NCI-H1436 treated with DMSO at 0.1 percent for 48 hours (cell line): ENCODE results near the gene PARL.
"Not testable (repeated sequence)": the region's sequence is repeated elsewhere in the genome, so short reads cannot be mapped to it uniquely, and the experiment has no call there.

Source experiments
- DNase-seq: peaks from one replicate; lab custom pipeline; 2025; lab: John Stamatoyannopoulos, UW

Gene PARL

GRCh38 chr3:183904833-183905780, 20.4 kb upstream of the PARL start:
- DNase-seq, result no peak

- DNase-seq, result no peak
Measured at GRCh38 chr3:183898028-183898431, 13.3 kb upstream of the PARL start.

- DNase-seq, result no peak
Measured at GRCh38 chr3:183897606-183898005, 12.9 kb upstream of the PARL start.

- DNase-seq, result no peak
Measured at GRCh38 chr3:183896610-183897009, 11.9 kb upstream of the PARL start.

- DNase-seq, result no peak
Measured at GRCh38 chr3:183896184-183896583, 11.5 kb upstream of the PARL start.

- DNase-seq, result no peak
Measured at GRCh38 chr3:183895774-183896173, 11.1 kb upstream of the PARL start.

- DNase-seq, result no peak
Measured at GRCh38 chr3:183895296-183895695, 10.6 kb upstream of the PARL start.

GRCh38 chr3:183892610-183893214, 8.0 kb upstream of the PARL start:
- no peak for DNase-seq

GRCh38 chr3:183885766-183886165, 1.1 kb upstream of the PARL start:
- DNase-seq, result no peak

- no peak for DNase-seq
Measured at GRCh38 chr3:183884097-183884426, 618 bp downstream of the PARL start.

GRCh38 chr3:183883291-183884096, 1.2 kb downstream of the PARL start:
- DNase-seq, result no peak

- DNase-seq, result no peak
Measured at GRCh38 chr3:183880121-183880520, 4.6 kb downstream of the PARL start.

GRCh38 chr3:183879243-183879642, 5.4 kb downstream of the PARL start:
- DNase-seq, result no peak

GRCh38 chr3:183878071-183878470, 6.6 kb downstream of the PARL start:
- no peak for DNase-seq

- DNase-seq, result not testable (repeated sequence)
Measured at GRCh38 chr3:183877227-183877626, 7.5 kb downstream of the PARL start.

- DNase-seq, result no peak
Measured at GRCh38 chr3:183875411-183875810, 9.3 kb downstream of the PARL start.

GRCh38 chr3:183873914-183874313, 10.8 kb downstream of the PARL start:
- DNase-seq, result no peak

- no peak for DNase-seq
Measured at GRCh38 chr3:183871541-183871940, 13.1 kb downstream of the PARL start.

GRCh38 chr3:183870563-183870962, 14.1 kb downstream of the PARL start:
- no peak for DNase-seq

- DNase-seq, result no peak
Measured at GRCh38 chr3:183868796-183869195, 15.9 kb downstream of the PARL start.

- DNase-seq, result no peak
Measured at GRCh38 chr3:183862610-183863009, 22.1 kb downstream of the PARL start.

- no peak for DNase-seq
Measured at GRCh38 chr3:183857863-183858262, 26.8 kb downstream of the PARL start.
